GM06990 (cell line): ENCODE measurements around the gene TFEB.

Source experiments
- DNase-seq: peaks from one replicate; pipeline ENCODE4 v3.0.0-alpha.2; 2011; ENCODE audit not compliant: insufficient read length; ENCODE audit errors: extremely low read depth
- H3K27me3 ChIP-seq: replicated peaks from 2 replicates; pipeline ENCODE4 v1.6.0; 2011; ENCODE audit warnings: low read length; ENCODE audit not compliant: control insufficient read depth, insufficient read depth
- H3K36me3 ChIP-seq: 2 replicates; pipeline ENCODE4 v1.5.1; 2011; ENCODE audit warnings: low read length; ENCODE audit not compliant: control insufficient read depth, insufficient read depth
- H3K4me3 ChIP-seq: replicated peaks from 2 replicates; pipeline ENCODE4 v1.5.1; 2011; ENCODE audit warnings: low read depth, mild to moderate bottlenecking, control low read depth, low read length
- CTCF ChIP-seq: IDR thresholded peaks from 2 replicates; pipeline ENCODE4 v1.5.1; 2011; ENCODE audit warnings: low read length, control low read depth, mild to moderate bottlenecking, inconsistent platforms; ENCODE audit not compliant: insufficient read depth, poor library complexity, severe bottlenecking

The TFEB gene

GRCh38 chr6:41642090-41642959 is 93.1 kb downstream of the TFEB start:
- peaks cover 8% of the 10 kb centered on the region for H3K27me3 ChIP-seq
- no peaks in the 10 kb centered on the region for H3K36me3 ChIP-seq
- no peak for TF ChIP-seq CTCF
- DNase-seq, result no peak
- no peak overlapping the region for H3K4me3 ChIP-seq

- no peak for DNase-seq
- no peak for TF ChIP-seq CTCF
- no peaks in the 10 kb centered on the region for H3K36me3 ChIP-seq
- peaks cover 8% of the 10 kb centered on the region for H3K27me3 ChIP-seq
- H3K4me3 ChIP-seq, result no peak overlapping the region
Measured at GRCh38 chr6:41641352-41641925, 94.0 kb downstream of the TFEB start.

- no peak overlapping the region for H3K4me3 ChIP-seq
- DNase-seq, result no peak
- no peak for TF ChIP-seq CTCF
- no peaks in the 10 kb centered on the region for H3K36me3 ChIP-seq
- H3K27me3 ChIP-seq, result peaks cover 8% of the 10 kb centered on the region
Measured at GRCh38 chr6:41640426-41640825, 95.0 kb downstream of the TFEB start.

- no peak for DNase-seq
- Histone ChIP-seq H3K4me3 (no peak overlapping the region), H3K36me3 (no peaks in the 10 kb centered on the region), H3K27me3 (peaks cover 8% of the 10 kb centered on the region)
- no peak for TF ChIP-seq CTCF
Measured at GRCh38 chr6:41639809-41640371, 95.5 kb downstream of the TFEB start.

- Histone ChIP-seq H3K27me3 (peaks cover 8% of the 10 kb centered on the region), H3K4me3 (no peak overlapping the region), H3K36me3 (no peaks in the 10 kb centered on the region)
- DNase-seq, result no peak
- TF ChIP-seq CTCF, result no peak
Measured at GRCh38 chr6:41638935-41639808, 96.2 kb downstream of the TFEB start.
